ENCODE results near the gene MTCH1. TPM values are rescaled to one million over a fixed set of nuclear protein-coding genes. Genes with fewer than 3 reads are reported as not detected.

The MTCH1 gene
- total and polyA plus RNA-seq, 9 of the 15 experiments (the other 6 are each of a cell fraction or from before 2014, with no cell fraction given) = 7.9 to 161 (median 118) TPM

GRCh38 chr6:36963451-36964290 lies 22.3 kb downstream of the MTCH1 start:
- H3K36me3 ChIP-seq (ENCODE audit: control insufficient read depth, insufficient read depth, low read length) = peaks cover 16% of the 10 kb centered on the region
- WGBS (ENCODE audit: insufficient coverage, low coverage, missing lambda C conversion rate) = 43% methylated on average over 11 of the region's 11 CpGs
- ChIA-PET POLR2A (interaction anchor here (0.6 to 1.4 kb wide), 9 partner anchors 8 to 1080 kb away, joined by 3 to 6 read pairs (median 3); partner anchors contain the start of genes MTCH1 and PI16), CTCF (ENCODE audit: low intra/inter-chr PET ratio) (no interaction called here)
- H3K9me3 ChIP-seq (replicated peaks; ENCODE audit: control insufficient read depth, insufficient read depth, low read depth, low read length) = no peaks in the 10 kb centered on the region
- FAIRE-seq (no peak), DNase-seq (ENCODE audit: extremely low read depth in 1 of 4, low spot score in 3 of 4) (no peak), ATAC-seq (0 out of 3 replicates have a peak, but pooled peaks have one; percentile 2)
- no peak overlapping the region for H3K4me2 ChIP-seq (ENCODE audit: insufficient read depth, low read length)
- H3K4me3 ChIP-seq = no peak overlapping the region
- H3K4me1 ChIP-seq (replicated peaks in 1 of 2; ENCODE audit: control insufficient read depth in 2 of 2, insufficient read depth in 2 of 2, low read length in 2 of 2) = peaks cover 23 to 56% of the 10 kb centered on the region in 2 experiments; a peak in 4 of 5 replicates
- H3K9ac ChIP-seq (ENCODE audit: insufficient read depth in 1 of 2, low read depth in 2 of 2, low read length in 2 of 2) = peak overlapping the region in 1 of 2 experiments; percentile 47; a peak in 2 of 4 replicates
- H3K27ac ChIP-seq (ENCODE audit: extremely low read depth, low read depth, low read length) = no peak overlapping the region
- in situ Hi-C loops (cut with MboI) = no loop called here
- TF ChIP-seq NFIC (IDR thresholded peaks at IDR 0.05) (peak; percentile 30), BRCA1 (IDR thresholded peaks at IDR 0.05) (no peak), BRCA1 (CRISPR knock-in tag; IDR thresholded peaks at IDR 0.05) (0 out of 2 replicates have a peak, but pooled peaks have one; percentile 24), ZNF143 (CRISPR knock-in tag; IDR thresholded peaks at IDR 0.05) (no peak), TFAP4 (CRISPR knock-in tag; IDR thresholded peaks at IDR 0.05; ENCODE audit: borderline replicate concordance) (peak; percentile 44; the same call in 1 of the 2 replicates), ZNF717 (CRISPR knock-in tag; IDR thresholded peaks at IDR 0.05) (peak; percentile 37; the same call in 1 of the 2 replicates)
- intact Hi-C loops (cut with micrococcal nuclease) = no loop called here
- H3K79me2 ChIP-seq (ENCODE audit: control insufficient read depth, insufficient read depth, low read length) = no peaks in the 10 kb centered on the region
- no TSS peak for BruUV-seq (replicated peaks)
- no peak overlapping the region for H2AFZ ChIP-seq (ENCODE audit: low read depth, low read length)
- peaks cover 18% of the 10 kb centered on the region; the same call in 1 of the 2 replicates for H4K20me1 ChIP-seq (replicated peaks; ENCODE audit: control insufficient read depth, insufficient read depth, low read length)
- H3K9me1 ChIP-seq (ENCODE audit: control insufficient read depth, insufficient read depth, low read length) = no peaks in the 10 kb centered on the region
- H3K27me3 ChIP-seq (ENCODE audit: control insufficient read depth in 2 of 2, insufficient read depth in 2 of 2, low read length in 2 of 2) = peaks cover 0 to 9% of the 10 kb centered on the region in 2 experiments; a peak in 2 of 5 replicates
